HG02943 (cell line): ENCODE measurements around the gene PAK3.

Experiments used
- ATAC-seq: cut with Tn5 transposase; IDR thresholded peaks from one replicate; pipeline ENCODE4 v1.9.1; 2021; ENCODE audit warnings: mild to moderate bottlenecking, low read depth, moderate library complexity; ENCODE audit not compliant: unreplicated experiment

The PAK3 gene

GRCh38 chrX:111257733-111258132 is 161.7 kb downstream of the PAK3 start:
- ATAC-seq = no peak

DNA sequence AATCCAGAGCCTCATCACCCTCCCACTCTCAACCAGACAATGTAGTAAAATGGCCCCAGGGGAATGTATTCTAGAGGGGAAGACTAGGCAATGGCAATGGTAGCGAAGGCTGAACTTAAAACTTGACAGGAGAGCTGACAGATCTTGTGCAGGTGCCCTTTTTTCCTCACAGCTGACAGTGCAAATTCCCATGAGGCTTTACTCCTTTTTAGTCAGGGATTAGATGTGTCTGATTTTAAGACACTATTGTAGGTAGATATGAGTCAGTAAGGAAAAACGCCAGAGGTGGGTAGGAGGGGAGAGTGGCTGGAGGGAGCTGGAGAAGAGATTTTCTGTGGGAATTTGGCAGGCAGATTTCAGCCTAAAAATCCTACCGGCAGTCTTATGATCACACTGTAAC is 163.6 kb downstream of the PAK3 start:
- no peak for ATAC-seq

- no peak for ATAC-seq
Observed at GRCh38 chrX:111260451-111260850, 164.5 kb downstream of the PAK3 start.

DNA sequence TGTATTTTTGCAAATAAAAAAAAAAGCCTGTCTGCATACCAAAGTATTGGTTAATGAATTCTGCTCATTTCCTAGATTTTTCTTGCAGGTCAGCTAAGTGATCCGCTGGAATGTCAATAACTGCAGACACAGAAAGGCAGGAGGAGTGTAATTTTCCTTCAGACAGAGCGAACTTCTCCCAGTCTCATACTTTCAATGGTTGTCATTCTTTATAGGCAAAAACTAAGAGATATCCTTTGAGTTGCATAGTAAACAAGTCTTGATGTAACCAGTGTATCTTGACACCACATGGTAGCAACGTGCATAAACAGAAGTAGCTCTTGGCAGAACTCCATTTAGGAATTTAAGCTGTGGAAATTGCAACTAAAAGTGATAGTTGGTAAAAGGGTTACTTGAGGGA is 166.1 kb downstream of the PAK3 start:
- ATAC-seq = no peak

- no peak for ATAC-seq
Observed at GRCh38 chrX:111264385-111264784, 168.4 kb downstream of the PAK3 start.

DNA sequence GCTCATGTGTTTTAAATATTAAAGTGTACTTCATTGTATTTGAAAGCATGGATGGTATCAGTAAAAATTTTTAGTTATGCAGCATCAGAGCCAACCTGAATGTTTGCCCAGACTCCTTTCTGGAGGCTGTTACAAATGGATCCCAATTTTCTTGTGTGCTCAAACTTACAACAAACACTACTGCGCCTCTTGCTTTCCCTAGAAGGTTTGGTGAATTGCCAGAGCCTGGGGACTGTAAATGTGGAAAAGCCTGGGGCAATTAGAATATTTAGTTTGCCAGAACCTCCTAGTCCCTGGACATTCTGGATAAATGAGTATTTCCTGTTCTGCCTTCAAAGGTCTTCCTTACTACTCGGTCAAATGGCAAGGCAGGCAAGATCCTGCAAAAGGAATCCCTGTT is 169.5 kb downstream of the PAK3 start:
- ATAC-seq = no peak

GRCh38 chrX:111268506-111268905 is 172.5 kb downstream of the PAK3 start:
- ATAC-seq = no peak

- ATAC-seq = no peak
Observed at GRCh38 chrX:111270339-111270738, 174.3 kb downstream of the PAK3 start, which contains the start of gene CAPN6. Gene CAPN6, minus strand, starts transcription at chrX:111270483. Its CDS starts 6,547 bp downstream, at chrX:111263936.
